NCI-H2196 treated with DMSO at 0.1 percent for 48 hours (cell line): Measurements from ENCODE around the gene IRF4.

Experiments
- DNase-seq: peaks from one replicate; lab custom pipeline; 2025; ENCODE audit not compliant: unreplicated experiment; lab: John Stamatoyannopoulos, UW

IRF4 gene

DNA sequence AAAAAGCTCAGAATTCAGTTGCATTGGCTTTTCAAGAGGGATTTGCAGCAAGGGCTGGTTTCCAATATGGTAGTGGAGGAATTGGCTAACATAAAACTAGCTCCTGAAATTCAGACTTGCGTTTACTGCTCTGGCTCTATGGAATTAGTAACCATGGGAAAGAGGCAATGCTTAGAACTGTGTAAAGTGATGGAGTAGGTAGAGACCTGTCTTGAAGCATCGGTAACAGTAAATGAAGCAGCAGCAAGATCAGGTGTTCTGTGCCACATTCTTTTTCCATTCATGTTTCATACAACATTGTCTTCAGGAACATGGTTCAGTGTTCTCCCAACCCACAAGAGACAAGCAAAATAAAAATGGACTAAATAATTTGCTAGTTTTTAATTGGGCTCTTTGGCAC lies 6.5 kb downstream of the IRF4 start:
- DNase-seq, result no peak

DNA sequence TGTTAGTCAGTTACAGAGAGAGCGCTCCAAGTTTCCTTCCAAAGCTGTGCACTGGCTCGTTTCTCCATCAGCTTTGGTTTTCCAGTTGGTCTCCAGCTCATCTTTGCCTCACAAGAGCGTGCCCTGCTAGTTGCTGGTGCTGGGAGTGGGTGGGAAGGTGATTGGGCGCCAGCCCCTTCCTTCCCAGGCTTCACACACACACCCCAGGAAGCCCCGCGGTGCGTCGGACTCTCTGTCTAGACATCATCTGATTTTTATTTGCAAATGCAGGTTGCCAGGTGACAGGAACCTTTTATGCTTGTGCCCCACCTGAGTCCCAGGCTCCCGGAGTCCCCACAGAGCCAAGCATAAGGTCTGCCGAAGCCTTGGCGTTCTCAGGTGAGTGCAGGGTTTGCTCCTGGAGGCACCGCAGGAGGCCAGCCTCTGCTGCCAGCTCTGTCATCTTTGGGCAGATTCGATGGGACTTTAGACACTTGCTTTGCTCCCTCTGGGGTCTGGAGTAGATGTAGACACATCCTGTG lies 7.1 kb downstream of the IRF4 start:
- no peak for DNase-seq

DNA sequence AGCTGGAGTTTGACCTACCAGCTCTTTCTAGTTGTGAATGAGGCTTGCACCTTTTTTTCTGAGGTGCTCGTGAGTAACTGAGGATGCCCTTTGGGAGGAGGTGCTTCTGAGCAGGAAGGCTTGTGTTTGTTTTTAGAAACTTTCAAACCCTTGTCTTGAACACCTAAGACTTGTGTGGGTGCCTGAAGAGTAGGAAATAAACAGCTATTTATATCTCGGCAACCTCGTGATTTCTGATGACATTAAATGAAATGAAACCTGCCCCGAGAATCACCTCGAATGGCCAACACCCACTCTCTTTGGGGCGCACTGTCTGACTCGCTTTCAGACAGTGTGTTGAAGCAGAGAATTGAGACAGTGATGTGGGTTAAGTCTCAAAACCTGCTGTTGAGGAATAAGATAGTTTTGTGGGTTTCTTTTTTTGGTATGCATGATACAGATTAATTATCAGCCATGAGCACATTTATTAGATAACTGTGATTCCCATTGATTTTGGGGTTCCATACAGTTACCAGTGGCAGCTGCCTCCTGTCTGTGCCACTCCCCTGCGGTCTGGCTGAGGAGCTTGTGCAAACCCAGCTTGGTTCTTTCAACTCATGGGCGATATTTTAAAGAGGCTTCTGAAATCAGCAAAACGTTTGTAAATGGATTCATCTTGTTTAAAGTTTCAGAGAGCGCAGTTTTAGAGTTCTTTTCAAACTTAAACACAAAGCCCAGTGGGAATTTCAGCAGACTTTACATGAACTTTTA lies 8.4 kb downstream of the IRF4 start:
- DNase-seq, result no peak

DNA sequence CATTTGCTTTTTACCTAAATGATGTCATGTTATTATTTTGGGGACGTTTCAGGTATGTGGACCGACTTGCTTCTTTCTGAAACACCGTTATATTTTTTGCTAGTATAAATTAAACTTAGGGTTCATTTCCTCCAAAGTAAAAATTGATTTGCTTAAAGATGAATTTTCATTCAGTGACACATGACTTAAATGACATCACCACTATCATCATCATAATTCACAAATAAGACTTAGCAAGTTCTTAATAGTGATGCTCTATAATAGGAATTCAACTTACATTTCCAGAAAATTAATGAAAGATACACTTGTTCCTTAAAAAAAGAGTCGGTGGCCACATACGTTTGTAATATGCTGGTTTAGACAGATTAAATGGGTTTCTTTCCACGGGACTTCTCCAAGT lies 9.3 kb downstream of the IRF4 start:
- DNase-seq, result no peak

DNA sequence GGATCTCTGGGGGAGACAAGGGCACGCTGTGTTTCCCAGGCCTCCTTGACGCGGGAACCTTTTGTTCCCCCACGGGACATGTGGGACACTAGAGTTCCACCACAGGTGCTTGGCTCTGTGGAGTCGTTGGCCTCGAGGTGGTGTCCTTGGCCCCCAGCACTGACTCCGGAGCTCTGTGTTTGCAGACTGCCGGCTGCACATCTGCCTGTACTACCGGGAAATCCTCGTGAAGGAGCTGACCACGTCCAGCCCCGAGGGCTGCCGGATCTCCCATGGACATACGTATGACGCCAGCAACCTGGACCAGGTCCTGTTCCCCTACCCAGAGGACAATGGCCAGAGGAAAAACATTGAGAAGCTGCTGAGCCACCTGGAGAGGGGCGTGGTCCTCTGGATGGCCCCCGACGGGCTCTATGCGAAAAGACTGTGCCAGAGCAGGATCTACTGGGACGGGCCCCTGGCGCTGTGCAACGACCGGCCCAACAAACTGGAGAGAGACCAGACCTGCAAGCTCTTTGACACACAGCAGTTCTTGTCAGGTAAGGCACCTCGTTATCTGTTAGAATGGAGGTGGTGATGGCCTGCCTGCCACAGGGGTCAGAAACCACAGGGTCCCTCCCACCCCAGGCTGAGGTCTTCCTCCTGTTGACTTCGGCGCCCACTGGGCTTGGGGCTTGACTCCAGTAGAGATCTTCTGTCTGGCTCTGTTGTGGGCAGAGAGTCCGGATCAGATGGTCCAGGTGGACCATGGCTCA lies 9.9 kb downstream of the IRF4 start:
- no peak for DNase-seq

DNA sequence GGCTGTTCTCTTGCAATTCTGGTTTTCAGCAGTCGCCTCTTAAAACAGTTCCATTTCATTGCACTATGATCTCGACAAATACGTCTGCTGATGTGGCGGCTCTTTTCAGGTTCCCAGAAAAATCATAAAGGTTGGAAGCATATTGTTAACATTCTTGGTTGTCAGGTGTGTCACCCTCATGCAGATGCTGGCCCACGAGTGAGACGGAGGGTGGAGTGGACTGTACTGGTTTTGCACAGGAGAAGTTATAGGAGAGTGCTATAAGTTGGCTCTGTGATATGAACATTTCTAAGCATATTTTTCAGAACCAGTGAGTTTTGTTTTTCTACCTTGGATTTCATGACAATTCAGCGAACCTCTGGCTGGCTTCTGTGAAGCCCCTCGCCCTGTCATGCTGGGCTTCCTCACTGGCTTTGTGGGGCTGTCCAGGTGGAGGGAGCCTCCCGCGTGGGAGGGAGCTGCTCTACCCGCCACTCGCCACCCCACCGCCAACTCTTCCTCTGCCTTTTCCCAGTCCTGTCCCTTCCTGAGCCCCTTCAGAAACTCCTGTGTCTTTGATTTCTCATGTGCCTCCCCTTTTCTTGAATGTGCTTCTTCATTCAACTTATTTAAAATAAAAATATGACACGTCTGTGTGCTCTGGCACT lies 10.6 kb downstream of the IRF4 start:
- DNase-seq, result no peak

DNA sequence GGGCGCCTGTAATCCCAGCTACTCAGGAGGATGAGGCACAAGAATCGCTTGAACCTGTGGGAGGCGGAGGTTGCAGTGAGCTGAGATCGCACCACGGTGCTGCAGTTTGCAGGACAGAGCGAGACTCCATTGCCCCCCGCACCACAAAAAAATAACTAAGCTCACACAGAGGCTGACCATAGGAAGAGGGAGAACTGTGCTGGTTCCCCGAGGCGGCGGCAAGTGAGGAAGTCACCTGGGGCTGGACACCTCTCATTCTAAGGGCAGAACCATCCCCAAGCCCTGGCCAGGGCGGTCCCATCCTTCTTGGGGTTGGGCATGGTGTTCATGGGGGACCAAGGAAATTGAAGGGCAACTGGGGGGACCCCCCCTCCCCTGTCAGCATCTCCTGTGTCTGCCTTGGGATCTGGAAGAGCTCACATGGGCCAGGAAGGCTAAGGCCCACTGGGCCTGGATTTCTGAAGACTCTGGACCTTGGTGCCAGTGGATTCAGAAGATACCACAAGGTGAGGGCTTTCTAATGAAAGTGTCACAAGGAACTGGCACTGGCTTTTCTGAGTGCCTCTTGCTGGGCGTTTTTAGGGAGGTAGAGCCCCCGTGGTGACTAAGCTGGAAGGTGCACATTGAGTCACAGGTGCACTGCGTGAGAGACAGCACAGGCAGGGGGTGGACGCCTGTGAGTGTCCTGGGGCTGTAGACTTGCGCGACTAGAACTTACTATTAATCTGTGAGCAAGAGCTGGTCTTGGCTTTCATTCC lies 11.5 kb downstream of the IRF4 start:
- DNase-seq, result no peak

DNA sequence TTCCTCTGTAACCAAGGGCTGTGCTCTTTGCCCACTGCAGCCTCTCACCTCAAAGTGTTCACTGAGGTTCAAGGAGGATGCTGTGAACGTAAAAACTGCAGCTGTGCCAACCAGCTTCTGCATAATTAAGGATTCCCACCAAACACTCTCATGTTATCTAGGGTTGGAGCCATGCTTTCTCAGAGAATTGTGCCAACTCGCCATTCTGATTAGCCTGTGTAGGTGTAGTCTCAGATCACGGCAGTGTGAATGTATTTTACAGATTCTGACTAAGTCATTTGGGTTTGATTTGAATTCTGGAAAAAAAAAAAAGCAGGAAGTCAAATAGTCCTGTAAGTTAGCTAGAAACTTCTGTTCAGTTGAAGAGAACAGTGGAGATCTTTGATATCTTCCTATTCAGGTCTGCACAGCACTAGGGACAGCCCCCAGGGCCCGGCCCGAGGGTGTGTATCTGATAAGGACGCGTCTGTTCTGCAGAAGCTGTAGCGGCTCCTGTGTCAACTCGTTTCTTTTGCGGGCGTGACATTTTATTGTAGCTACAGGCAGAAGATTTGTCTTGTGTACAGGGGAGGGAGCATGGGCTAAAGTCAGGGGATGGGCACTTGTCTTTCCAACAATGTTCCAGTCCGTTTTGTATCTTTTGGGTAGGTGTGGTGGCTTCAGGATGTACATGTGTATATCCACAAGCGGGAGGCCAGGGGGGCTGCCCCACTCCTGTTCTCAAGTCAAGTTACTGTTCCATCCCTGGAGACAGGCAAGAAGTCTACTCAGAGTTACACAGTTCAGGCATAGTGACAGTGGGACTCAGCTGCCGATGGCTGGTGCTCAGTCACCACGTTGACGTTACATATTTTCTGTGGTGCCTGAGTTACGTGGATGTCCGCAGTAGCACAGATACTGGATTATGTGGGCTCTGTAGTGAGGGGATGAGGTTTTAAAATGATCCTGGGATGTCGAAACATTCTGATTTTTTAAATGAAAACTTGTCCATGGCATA lies 12.4 kb downstream of the IRF4 start:
- DNase-seq, result no peak

DNA sequence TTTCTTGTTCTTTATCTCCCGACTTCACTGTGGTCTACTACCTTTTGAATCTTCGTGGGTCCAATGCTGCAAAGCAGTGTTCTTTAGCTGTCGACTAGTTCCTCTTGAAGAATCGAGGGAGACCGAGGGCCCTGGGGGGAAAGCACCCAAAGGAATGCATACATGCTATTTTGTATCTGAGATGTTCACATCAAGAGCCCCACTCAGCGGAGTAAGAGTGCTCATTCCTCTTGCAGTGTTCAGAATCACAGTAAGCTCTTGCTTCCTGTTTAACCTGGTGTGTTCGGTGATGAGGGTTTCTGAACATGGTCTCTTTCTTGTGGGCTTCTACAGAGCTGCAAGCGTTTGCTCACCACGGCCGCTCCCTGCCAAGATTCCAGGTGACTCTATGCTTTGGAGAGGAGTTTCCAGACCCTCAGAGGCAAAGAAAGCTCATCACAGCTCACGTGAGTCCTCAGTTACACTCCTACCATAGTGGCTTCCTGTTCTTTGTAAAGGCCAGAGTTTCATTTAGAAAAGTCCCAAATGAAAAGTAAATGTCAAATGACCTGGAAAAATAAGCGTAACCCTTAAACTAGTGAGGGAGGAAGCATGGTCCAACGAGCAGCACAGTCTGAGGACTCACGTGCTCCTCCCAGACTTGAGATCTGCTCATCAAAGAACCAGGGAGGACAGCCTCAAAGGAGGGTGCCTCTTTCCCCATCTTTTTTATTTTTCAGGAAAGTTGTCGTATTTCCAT lies 13.3 kb downstream of the IRF4 start:
- DNase-seq, result no peak

DNA sequence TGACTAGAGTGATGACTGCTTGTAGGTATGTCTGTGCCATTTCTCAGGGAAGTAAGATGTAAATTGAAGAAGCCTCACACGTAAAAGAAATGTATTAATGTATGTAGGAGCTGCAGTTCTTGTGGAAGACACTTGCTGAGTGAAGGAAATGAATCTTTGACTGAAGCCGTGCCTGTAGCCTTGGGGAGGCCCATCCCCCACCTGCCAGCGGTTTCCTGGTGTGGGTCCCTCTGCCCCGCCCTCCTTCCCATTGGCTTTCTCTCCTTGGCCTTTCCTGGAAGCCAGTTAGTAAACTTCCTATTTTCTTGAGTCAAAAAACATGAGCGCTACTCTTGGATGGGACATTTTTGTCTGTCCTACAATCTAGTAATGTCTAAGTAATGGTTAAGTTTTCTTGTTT lies 16.6 kb downstream of the IRF4 start:
- DNase-seq, result no peak

DNA sequence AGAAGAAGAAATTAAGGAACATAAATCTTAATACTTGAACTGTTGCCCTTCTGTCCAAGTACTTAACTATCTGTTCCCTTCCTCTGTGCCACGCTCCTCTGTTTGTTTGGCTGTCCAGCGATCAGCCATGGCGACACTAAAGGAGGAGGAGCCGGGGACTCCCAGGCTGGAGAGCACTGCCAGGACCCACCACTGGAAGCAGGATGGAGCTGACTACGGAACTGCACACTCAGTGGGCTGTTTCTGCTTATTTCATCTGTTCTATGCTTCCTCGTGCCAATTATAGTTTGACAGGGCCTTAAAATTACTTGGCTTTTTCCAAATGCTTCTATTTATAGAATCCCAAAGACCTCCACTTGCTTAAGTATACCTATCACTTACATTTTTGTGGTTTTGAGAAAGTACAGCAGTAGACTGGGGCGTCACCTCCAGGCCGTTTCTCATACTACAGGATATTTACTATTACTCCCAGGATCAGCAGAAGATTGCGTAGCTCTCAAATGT lies 17.1 kb downstream of the IRF4 start:
- no peak for DNase-seq

DNA sequence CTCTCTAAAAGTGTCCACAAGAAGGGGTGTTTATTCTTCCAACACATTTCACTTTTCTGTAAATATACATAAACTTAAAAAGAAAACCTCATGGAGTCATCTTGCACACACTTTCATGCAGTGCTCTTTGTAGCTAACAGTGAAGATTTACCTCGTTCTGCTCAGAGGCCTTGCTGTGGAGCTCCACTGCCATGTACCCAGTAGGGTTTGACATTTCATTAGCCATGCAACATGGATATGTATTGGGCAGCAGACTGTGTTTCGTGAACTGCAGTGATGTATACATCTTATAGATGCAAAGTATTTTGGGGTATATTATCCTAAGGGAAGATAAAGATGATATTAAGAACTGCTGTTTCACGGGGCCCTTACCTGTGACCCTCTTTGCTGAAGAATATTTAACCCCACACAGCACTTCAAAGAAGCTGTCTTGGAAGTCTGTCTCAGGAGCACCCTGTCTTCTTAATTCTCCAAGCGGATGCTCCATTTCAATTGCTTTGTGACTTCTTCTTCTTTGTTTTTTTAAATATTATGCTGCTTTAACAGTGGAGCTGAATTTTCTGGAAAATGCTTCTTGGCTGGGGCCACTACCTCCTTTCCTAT lies 17.9 kb downstream of the IRF4 start:
- DNase-seq, result no peak

DNA sequence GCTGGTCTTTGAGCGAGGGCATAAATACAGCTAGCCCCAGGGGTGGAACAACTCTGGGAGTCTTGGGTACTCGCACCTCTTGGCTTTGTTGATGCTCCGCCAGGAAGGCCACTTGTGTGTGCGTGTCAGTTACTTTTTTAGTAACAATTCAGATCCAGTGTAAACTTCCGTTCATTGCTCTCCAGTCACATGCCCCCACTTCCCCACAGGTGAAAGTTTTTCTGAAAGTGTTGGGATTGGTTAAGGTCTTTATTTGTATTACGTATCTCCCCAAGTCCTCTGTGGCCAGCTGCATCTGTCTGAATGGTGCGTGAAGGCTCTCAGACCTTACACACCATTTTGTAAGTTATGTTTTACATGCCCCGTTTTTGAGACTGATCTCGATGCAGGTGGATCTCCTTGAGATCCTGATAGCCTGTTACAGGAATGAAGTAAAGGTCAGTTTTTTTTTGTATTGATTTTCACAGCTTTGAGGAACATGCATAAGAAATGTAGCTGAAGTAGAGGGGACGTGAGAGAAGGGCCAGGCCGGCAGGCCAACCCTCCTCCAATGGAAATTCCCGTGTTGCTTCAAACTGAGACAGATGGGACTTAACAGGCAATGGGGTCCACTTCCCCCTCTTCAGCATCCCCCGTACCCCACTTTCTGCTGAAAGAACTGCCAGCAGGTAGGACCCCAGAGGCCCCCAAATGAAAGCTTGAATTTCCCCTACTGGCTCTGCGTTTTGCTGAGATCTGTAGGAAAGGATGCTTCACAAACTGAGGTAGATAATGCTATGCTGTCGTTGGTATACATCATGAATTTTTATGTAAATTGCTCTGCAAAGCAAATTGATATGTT lies 19.2 kb downstream of the IRF4 start:
- DNase-seq, result no peak

DNA sequence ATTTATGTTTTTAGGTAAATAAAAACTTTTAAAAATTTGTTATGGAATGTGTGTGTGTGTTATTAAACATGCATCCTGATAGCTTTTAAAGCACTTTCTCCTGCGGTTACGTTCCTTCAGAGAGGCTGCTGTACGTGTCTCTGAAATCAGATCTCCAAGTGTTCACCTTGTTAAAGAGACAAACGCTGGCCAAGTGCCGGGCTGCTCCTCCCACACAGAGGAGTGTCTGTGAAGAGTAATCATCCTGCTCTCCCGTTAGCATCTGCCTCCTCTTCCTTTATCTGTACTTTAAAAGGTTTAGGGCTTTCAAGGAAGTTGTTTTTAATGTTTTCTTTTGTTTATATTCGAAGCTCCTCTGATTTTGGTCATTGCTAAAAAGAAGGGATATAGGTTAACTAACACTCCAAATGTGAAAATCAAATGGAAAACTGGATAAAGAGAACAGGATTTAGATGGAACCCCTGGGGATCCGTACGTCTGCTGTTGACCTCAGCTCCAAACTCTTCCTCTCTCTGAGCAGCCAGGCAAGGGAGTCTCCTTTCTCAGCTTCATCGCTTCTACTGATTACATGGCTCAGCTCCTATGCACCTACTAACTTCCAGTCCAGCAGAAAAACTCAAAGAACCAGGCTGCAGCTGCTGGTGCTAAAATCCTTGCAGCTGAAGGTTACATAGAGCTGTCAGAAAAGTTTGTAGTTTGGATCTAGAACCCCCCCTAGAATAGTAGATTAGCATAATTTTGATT lies 20.0 kb downstream of the IRF4 start:
- DNase-seq, result peak; percentile 8

DNA sequence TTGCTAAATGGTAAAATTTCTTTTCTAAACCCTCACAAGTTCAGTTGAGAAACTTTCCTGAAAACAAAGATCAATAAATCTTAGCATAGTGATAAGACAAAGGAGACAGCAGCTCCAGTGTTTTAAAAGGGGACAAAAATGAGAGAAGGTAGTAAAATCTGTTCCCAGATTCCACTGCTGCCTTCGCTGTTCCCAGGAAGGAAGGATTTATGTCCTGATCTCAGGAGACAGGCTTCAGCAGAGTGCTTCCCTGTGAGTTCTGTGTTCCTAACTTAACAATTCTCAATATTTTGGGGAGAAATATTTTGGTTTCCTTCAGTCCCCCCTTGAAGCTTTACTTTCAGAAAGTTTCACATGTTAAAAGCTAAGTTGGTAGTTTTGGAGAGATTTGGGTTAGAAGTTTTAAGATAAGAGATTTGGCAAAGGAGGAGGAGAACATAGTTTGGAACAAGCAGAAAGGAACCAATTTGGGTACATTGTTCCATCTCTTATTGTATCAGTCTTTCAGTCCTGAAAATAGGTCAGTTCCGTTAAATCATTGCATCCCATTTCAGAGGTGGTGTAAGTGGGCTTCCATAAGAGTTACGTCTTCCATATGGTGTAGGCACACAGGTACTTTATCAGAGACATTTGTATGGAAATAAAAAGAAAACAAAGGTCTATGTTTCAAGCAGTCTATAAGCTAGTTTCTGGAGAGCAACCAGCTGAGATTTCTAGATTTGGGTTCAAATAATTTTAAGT lies 20.8 kb downstream of the IRF4 start:
- DNase-seq, result no peak

DNA sequence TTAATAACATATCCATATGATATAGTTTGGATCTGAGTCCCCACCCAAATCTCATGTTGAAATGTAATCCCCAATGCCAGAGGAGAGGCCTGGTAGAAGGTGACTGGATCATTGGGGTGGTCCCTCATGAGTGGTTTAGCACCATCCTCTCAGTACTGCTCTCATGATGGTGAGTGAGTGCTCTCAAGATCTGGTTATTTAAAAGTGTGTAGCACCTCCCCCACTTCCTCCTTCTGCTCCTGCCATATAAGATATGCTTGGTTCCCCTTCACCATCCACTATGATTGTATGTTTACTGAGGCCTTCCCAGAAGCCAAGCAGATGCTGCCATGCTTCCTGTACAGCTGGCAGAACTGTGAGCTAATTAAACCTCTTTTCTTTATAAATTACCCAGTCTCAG lies 22.9 kb downstream of the IRF4 start:
- DNase-seq, result no peak
